PC-9 (cell line): ENCODE data around the gene IFNGR2. TPM values are rescaled to one million over a fixed set of nuclear protein-coding genes. Genes with fewer than 3 reads are reported as not detected.
A peak's percentile ranks its signal among the peaks of the same experiment; 100 is the strongest.

Source experiments
- BruUV-seq: library from RNA; stranded (reverse); fragments of 400-500 nt; replicated peaks from 2 replicates; lab custom pipeline; 2021; lab: Mats Ljungman, UMichigan
- CTCF ChIA-PET: fragments of 300-600 bp; sonication (Branson Sonifier 250); formaldehyde crosslinking; loops from one replicate; lab custom pipeline; 2022; ENCODE audit warnings: antibody characterized with exemption; lab: Charles Lee
- POLR2A ChIA-PET: fragments of 300-600 bp; sonication (Branson Sonifier 250); formaldehyde crosslinking; loops from one replicate; lab custom pipeline; 2022; ENCODE audit warnings: antibody characterized with exemption; ENCODE audit not compliant: unreplicated experiment; lab: Charles Lee
- DNase-seq, 2 experiments: peaks; one replicate each; pipeline versions ENCODE4 v3.0.0 to v3.0.0-alpha.2; 2015 to 2022; ENCODE audit warnings: mixed read lengths in 1 of 2
- H2AFZ ChIP-seq: fragments of 200-600 bp; sonication (generic); 2 replicates; pipeline ENCODE4 v1.8.1; 2017; ENCODE audit warnings: antibody characterized with exemption
- H3F3A ChIP-seq: fragments of 200-600 bp; sonication (generic); 2 replicates; pipeline ENCODE4 v1.8.1; 2017; ENCODE audit warnings: antibody characterized with exemption, mild to moderate bottlenecking, low read depth; ENCODE audit not compliant: insufficient read depth
- H3K27ac ChIP-seq: fragments of 200-600 bp; sonication (generic); 2 replicates; pipeline ENCODE4 v1.6.1; 2016; ENCODE audit warnings: mixed run types
- H3K27me3 ChIP-seq: fragments of 200-600 bp; sonication (generic); 2 replicates; pipeline ENCODE4 v1.6.1; 2016; ENCODE audit warnings: low read depth, mixed run types; ENCODE audit not compliant: insufficient read depth
- H3K36me3 ChIP-seq: fragments of 200-600 bp; sonication (generic); 2 replicates; pipeline ENCODE4 v1.6.1; 2016; ENCODE audit warnings: low read depth, mixed run types
- H3K4me1 ChIP-seq: fragments of 200-600 bp; sonication (generic); replicated peaks from 2 replicates; pipeline ENCODE4 v1.6.1; 2016; ENCODE audit warnings: mixed run types; ENCODE audit not compliant: insufficient read depth
- H3K4me2 ChIP-seq: fragments of 200-600 bp; sonication (generic); 2 replicates; pipeline ENCODE4 v1.6.1; 2017; ENCODE audit warnings: mixed run types
- H3K4me3 ChIP-seq: fragments of 200-600 bp; sonication (generic); 2 replicates; pipeline ENCODE4 v1.6.1; 2016; ENCODE audit warnings: mixed run types
- H3K79me2 ChIP-seq: fragments of 200-600 bp; sonication (generic); 2 replicates; pipeline ENCODE4 v1.6.1; 2017; ENCODE audit warnings: low read depth, mixed run types
- H3K9me2 ChIP-seq: fragments of 200-600 bp; sonication (generic); 2 replicates; pipeline ENCODE4 v1.8.1; 2017; ENCODE audit warnings: mild to moderate bottlenecking; ENCODE audit not compliant: insufficient read depth
- H3K9me3 ChIP-seq: fragments of 200-600 bp; sonication (generic); 2 replicates; pipeline ENCODE4 v1.8.1; 2016; ENCODE audit warnings: low read depth; ENCODE audit not compliant: insufficient read depth
- H4K20me1 ChIP-seq: fragments of 200-600 bp; sonication (generic); 2 replicates; pipeline ENCODE4 v1.8.1; 2017; ENCODE audit not compliant: insufficient read depth
- EZH2 ChIP-seq: fragments of 200-600 bp; sonication (generic); IDR thresholded peaks from 2 replicates; pipeline ENCODE4 v1.8.0; 2017; ENCODE audit warnings: antibody characterized with exemption, low read depth
- intact Hi-C: fragments of 100-400 bp; cut with micrococcal nuclease; formaldehyde crosslinking; loops from one replicate; pipeline ENCODE4 v1.10.0; 2022; ENCODE audit not compliant: unreplicated experiment
- total RNA-seq: library from RNA; stranded (reverse); gene quantifications from 2 replicates; pipeline ENCODE4 v1.2.3, GENCODE V29; 2021
- TF ChIP-seq, protein P1 (sequence below): fragments of 200-600 bp; sonication (generic); conservative IDR thresholded peaks from 2 replicates; pipeline ENCODE4 v1.6.1; 2017; ENCODE audit warnings: mixed run types, antibody characterized with exemption, mild to moderate bottlenecking, moderate library complexity

The IFNGR2 gene
- total RNA-seq, 1 experiment from 2014 or later = 16.0 TPM

DNA sequence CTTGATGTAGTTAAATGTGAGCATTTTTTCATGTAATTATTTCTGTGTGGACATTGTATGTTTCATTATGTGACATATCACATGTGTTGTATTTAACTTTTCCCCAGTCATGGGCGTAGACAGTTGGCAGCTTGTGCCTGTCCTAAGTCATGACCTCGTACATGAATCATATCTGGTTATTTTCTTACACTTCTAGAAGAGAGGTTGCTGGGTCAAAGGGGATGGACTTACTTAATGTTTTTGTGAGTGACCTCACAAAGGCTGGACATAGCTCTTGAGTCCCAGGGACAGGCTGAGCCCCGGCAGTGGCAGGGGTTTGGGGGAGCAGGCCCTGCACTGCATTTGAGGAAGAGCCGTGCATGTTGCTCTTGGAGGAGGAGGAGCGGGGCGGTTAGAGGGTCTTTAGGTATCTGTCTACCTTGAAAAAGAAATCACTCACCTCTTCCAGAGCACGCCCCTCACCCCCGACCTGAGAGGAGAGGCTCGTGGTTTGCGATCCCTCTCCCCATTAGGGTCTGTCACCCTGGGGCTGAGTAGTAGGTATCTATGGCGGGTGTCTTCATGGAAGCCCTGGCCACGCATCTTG is 16.4 kb downstream of the IFNGR2 start:
- no peak for TF ChIP-seq EZH2
- TF ChIP-seq, protein P1, sequence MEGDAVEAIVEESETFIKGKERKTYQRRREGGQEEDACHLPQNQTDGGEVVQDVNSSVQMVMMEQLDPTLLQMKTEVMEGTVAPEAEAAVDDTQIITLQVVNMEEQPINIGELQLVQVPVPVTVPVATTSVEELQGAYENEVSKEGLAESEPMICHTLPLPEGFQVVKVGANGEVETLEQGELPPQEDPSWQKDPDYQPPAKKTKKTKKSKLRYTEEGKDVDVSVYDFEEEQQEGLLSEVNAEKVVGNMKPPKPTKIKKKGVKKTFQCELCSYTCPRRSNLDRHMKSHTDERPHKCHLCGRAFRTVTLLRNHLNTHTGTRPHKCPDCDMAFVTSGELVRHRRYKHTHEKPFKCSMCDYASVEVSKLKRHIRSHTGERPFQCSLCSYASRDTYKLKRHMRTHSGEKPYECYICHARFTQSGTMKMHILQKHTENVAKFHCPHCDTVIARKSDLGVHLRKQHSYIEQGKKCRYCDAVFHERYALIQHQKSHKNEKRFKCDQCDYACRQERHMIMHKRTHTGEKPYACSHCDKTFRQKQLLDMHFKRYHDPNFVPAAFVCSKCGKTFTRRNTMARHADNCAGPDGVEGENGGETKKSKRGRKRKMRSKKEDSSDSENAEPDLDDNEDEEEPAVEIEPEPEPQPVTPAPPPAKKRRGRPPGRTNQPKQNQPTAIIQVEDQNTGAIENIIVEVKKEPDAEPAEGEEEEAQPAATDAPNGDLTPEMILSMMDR = no peak
- no peaks in the 10 kb centered on the region for H3K27me3 ChIP-seq
- 0 out of 2 replicates have a peak, but pooled peaks cover 6% of the 10 kb centered on the region for H3K79me2 ChIP-seq
- H3K4me1 ChIP-seq = peaks cover 18% of the 10 kb centered on the region
- no peaks in the 10 kb centered on the region for H3K9me2 ChIP-seq
- no peaks in the 10 kb centered on the region; the same call in 1 of the 2 replicates for H3K9me3 ChIP-seq
- 0 out of 2 replicates have a peak, but pooled peaks cover 10% of the 10 kb centered on the region for H3K36me3 ChIP-seq
- peak in 1 of 2 experiments; percentile 71 for DNase-seq
- H3K4me2 ChIP-seq = 0 out of 2 replicates have a peak overlapping the region, but pooled peaks have one; percentile 11
- H2AFZ ChIP-seq = no peak overlapping the region
- BruUV-seq = no TSS peak
- CTCF ChIA-PET = no interaction called here
- no peaks in the 10 kb centered on the region; the same call in 1 of the 2 replicates for H4K20me1 ChIP-seq
- POLR2A ChIA-PET = no interaction called here
- 0 out of 2 replicates have a peak overlapping the region, but pooled peaks have one; percentile 34 for H3K27ac ChIP-seq
- intact Hi-C loops = no loop called here
- no peak overlapping the region for H3K4me3 ChIP-seq
- H3F3A ChIP-seq = no peaks in the 10 kb centered on the region

DNA sequence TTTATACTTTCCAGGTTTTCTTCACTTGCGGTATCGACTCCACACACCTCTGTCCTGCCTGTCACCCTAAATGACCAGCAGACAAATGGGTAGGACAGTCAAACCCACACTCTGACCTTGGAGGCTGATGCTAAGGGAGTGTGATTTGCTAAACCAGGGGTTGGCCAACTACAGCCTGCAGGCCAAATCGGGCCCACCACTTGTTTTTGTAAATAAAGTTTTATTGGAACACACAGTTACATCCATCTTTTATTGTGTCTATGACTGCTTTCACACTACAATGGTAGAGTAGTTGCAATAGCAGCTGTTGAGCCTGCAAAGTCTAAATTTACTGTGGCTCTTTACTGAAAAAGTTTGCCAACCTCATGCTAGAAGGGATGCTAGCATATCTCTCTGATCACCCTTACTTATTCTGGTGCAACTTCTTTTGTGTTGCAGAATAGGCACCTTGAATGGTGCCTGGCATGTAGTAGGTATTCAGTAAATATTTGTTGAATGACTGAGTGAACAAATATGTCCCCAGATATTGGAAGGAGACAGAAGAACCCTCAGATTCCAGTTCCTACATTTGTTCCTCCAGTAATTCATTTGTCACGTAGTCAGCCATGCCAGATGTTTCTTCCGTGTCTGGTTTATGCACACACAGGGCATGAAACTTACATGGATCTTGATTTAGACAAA is 18.6 kb downstream of the IFNGR2 start:
- H3F3A ChIP-seq = no peaks in the 10 kb centered on the region
- TF ChIP-seq, protein P1 = no peak
- no peak for TF ChIP-seq EZH2
- BruUV-seq = no TSS peak
- no peaks in the 10 kb centered on the region for H3K9me2 ChIP-seq
- ChIA-PET CTCF (no interaction called here), POLR2A (no interaction called here)
- no peak overlapping the region for H3K4me3 ChIP-seq
- DNase-seq = peak in 1 of 2 experiments; percentile 43
- H3K36me3 ChIP-seq = 0 out of 2 replicates have a peak, but pooled peaks cover 10% of the 10 kb centered on the region
- H3K9me3 ChIP-seq = no peaks in the 10 kb centered on the region
- intact Hi-C loops = no loop called here
- no peak overlapping the region for H3K27ac ChIP-seq
- H4K20me1 ChIP-seq = no peaks in the 10 kb centered on the region
- peaks cover 18% of the 10 kb centered on the region for H3K4me1 ChIP-seq
- H2AFZ ChIP-seq = no peak overlapping the region
- H3K27me3 ChIP-seq = no peaks in the 10 kb centered on the region
- H3K79me2 ChIP-seq = 0 out of 2 replicates have a peak, but pooled peaks cover 6% of the 10 kb centered on the region
- no peak overlapping the region for H3K4me2 ChIP-seq

DNA sequence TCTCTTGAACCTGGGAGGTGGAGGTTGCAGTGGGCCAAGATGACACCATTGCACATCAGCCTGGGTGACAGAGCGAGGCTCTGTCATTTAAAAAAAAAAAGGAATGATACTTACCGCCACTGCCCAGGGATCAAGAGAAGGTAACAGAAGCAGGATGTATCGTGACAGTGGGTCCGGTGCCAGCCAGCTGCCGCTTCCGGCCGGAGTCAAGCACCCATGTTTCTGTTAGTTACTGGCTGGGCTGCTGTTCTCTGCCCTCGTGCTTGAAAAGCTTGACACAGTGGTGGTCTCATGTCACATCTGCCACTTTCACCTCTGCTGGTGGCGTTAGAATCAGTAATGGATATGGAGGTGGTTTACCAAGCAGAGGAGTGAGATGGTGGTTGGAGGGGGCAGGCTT is 21.0 kb downstream of the IFNGR2 start:
- peaks cover 14% of the 10 kb centered on the region for H3K4me1 ChIP-seq
- H4K20me1 ChIP-seq = no peaks in the 10 kb centered on the region
- H3F3A ChIP-seq = no peaks in the 10 kb centered on the region
- no peaks in the 10 kb centered on the region for H3K79me2 ChIP-seq
- no peaks in the 10 kb centered on the region for H3K27me3 ChIP-seq
- no peaks in the 10 kb centered on the region for H3K9me2 ChIP-seq
- no peak overlapping the region for H2AFZ ChIP-seq
- no peak overlapping the region for H3K27ac ChIP-seq
- BruUV-seq = no TSS peak
- no peaks in the 10 kb centered on the region for H3K9me3 ChIP-seq
- TF ChIP-seq, protein P1 = no peak
- no peak for TF ChIP-seq EZH2
- intact Hi-C loops = no loop called here
- no peak overlapping the region for H3K4me3 ChIP-seq
- POLR2A ChIA-PET = no interaction called here
- CTCF ChIA-PET = no interaction called here
- no peak overlapping the region for H3K4me2 ChIP-seq
- DNase-seq = no peak
- H3K36me3 ChIP-seq = 0 out of 2 replicates have a peak, but pooled peaks cover 10% of the 10 kb centered on the region
